DOHH2 (cell line): Measurements from ENCODE around the gene PRDM16.

ENCODE experiments used
- H3F3A ChIP-seq: fragments of 200-600 bp; sonication (generic), shearing (Covaris generic); 2 replicates; pipeline ENCODE4 v1.6.0; 2016; ENCODE audit warnings: antibody characterized with exemption, mild to moderate bottlenecking; ENCODE audit not compliant: control insufficient read depth, insufficient read depth
- H3K27ac ChIP-seq: fragments of 200-600 bp; sonication (generic); 2 replicates; pipeline ENCODE4 v1.5.1; 2014; ENCODE audit warnings: low read depth, mild to moderate bottlenecking, low read length, moderate library complexity
- H3K27me3 ChIP-seq: fragments of 200-600 bp; sonication (generic); 2 replicates; pipeline ENCODE4 v1.6.1; 2014; ENCODE audit warnings: mild to moderate bottlenecking, low read length, mixed read lengths; ENCODE audit not compliant: control insufficient read depth
- H3K36me3 ChIP-seq: fragments of 200-600 bp; sonication (generic); 2 replicates; pipeline ENCODE4 v1.6.1; 2014; ENCODE audit warnings: mild to moderate bottlenecking, low read length, moderate library complexity, mixed read lengths; ENCODE audit not compliant: control insufficient read depth
- H3K4me1 ChIP-seq: fragments of 200-600 bp; sonication (generic); 2 replicates; pipeline ENCODE4 v1.6.1; 2014; ENCODE audit warnings: mild to moderate bottlenecking, low read length, mixed read lengths; ENCODE audit not compliant: control insufficient read depth
- H3K4me2 ChIP-seq: fragments of 200-600 bp; sonication (generic); 2 replicates; pipeline ENCODE4 v1.6.0; 2014; ENCODE audit warnings: mild to moderate bottlenecking, low read length, moderate library complexity
- H3K4me3 ChIP-seq: fragments of 200-600 bp; sonication (generic); 2 replicates; pipeline ENCODE4 v1.5.1; 2014; ENCODE audit warnings: mild to moderate bottlenecking, low read length, mixed read lengths
- H3K79me2 ChIP-seq: fragments of 200-600 bp; sonication (generic); 2 replicates; pipeline ENCODE4 v1.6.1; 2014; ENCODE audit warnings: mild to moderate bottlenecking, low read length, mixed read lengths; ENCODE audit not compliant: control insufficient read depth
- H3K9me2 ChIP-seq: fragments of 200-600 bp; sonication (generic); replicated peaks from 2 replicates; pipeline ENCODE4 v1.6.1; 2014; ENCODE audit warnings: mild to moderate bottlenecking, low read length, mixed read lengths; ENCODE audit not compliant: control insufficient read depth
- H3K9me3 ChIP-seq: fragments of 200-600 bp; sonication (generic); 2 replicates; pipeline ENCODE4 v1.6.1; 2014; ENCODE audit warnings: antibody characterized with exemption, low read length, mixed read lengths; ENCODE audit not compliant: control insufficient read depth, insufficient read depth
- H4K20me1 ChIP-seq: fragments of 200-600 bp; sonication (generic); 2 replicates; pipeline ENCODE4 v1.6.0; 2014; ENCODE audit warnings: low read depth, mild to moderate bottlenecking, antibody characterized with exemption, low read length, moderate library complexity; ENCODE audit not compliant: control insufficient read depth, insufficient read depth
- EZH2phosphoT487 ChIP-seq: fragments of 200-600 bp; sonication (generic); IDR thresholded peaks from 2 replicates; pipeline ENCODE4 v1.6.1; 2017; ENCODE audit warnings: borderline replicate concordance, mild to moderate bottlenecking, antibody characterized with exemption, low read length, moderate library complexity, mixed read lengths
- TF ChIP-seq, protein P1 (sequence below): fragments of 200-600 bp; sonication (generic); IDR thresholded peaks from one replicate; pipeline ENCODE4 v1.5.1; 2014; ENCODE audit warnings: antibody characterized with exemption, mild to moderate bottlenecking, low read depth, low read length; ENCODE audit not compliant: poor library complexity, severe bottlenecking

The PRDM16 gene

DNA sequence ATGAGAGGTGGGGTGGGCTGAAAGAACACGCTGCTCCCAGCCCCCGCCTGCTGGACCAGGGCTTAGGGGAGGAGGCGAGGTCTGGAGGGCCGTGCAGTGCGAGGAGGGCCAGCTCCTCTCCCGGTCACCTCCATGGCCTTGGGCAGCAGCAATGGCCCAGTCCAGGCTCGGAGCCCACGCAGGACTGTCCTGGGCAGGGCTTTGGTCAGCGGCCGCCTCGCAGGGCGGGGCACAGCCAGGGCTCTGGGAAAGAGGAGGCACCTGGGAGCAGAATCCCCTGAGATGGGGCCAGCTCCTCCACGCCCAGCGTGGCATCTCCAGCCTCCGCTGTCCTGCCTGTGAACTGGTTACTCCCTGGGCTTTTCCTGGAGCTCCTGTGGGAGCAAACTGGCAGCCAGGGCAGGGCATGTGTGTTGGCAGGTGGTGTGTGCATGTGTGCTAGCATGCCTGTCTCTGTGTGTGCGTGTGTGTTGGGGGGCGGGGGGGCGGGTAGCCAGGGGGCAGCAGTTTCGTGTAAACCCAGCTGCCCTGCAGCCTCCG, 412.9 kb downstream of the PRDM16 start:
- Histone ChIP-seq H3K4me3 (no peak overlapping the region), H3K9me3 (no peaks in the 10 kb centered on the region), H3K4me1 (no peaks in the 10 kb centered on the region), H3K27ac (no peak overlapping the region), H3K27me3 (no peaks in the 10 kb centered on the region), H3K36me3 (no peaks in the 10 kb centered on the region), H4K20me1 (no peaks in the 10 kb centered on the region), H3K9me2 (no peaks in the 10 kb centered on the region), H3K79me2 (no peaks in the 10 kb centered on the region), H3K4me2 (no peak overlapping the region), H3F3A (no peaks in the 10 kb centered on the region)
- TF ChIP-seq, protein P1, sequence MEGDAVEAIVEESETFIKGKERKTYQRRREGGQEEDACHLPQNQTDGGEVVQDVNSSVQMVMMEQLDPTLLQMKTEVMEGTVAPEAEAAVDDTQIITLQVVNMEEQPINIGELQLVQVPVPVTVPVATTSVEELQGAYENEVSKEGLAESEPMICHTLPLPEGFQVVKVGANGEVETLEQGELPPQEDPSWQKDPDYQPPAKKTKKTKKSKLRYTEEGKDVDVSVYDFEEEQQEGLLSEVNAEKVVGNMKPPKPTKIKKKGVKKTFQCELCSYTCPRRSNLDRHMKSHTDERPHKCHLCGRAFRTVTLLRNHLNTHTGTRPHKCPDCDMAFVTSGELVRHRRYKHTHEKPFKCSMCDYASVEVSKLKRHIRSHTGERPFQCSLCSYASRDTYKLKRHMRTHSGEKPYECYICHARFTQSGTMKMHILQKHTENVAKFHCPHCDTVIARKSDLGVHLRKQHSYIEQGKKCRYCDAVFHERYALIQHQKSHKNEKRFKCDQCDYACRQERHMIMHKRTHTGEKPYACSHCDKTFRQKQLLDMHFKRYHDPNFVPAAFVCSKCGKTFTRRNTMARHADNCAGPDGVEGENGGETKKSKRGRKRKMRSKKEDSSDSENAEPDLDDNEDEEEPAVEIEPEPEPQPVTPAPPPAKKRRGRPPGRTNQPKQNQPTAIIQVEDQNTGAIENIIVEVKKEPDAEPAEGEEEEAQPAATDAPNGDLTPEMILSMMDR = no peak
- no peak for TF ChIP-seq EZH2phosphoT487

DNA sequence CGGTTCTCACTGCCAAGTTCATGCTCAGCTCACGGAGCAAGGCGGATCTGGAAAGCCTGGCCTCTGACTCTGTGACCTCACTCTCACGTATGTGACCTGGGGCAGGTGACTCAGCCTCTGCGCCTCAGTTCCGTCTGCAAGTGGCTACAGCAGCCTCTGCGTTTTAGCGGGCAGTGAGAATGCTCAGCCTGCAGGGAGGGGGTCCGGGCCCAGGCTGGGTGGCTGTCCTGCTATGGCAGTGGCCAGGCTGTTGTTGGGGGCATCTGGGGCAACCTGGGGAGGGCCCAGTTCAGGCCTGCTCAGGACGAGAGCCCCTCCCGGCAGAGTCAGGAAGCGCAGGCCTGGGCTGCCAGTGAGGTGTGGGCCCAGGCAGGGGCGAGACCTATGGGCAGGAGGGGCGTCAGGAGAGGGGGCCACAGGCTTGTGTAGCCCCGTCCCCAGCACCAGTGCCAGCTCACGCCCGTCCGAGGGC, 413.4 kb downstream of the PRDM16 start:
- H3K4me1 ChIP-seq = no peaks in the 10 kb centered on the region
- no peak for TF ChIP-seq EZH2phosphoT487
- TF ChIP-seq, protein P1 = peak; percentile 56
- H3K79me2 ChIP-seq = no peaks in the 10 kb centered on the region
- no peak overlapping the region for H3K27ac ChIP-seq
- no peaks in the 10 kb centered on the region for H4K20me1 ChIP-seq
- H3K4me3 ChIP-seq = no peak overlapping the region
- H3K4me2 ChIP-seq = no peak overlapping the region
- H3K36me3 ChIP-seq = no peaks in the 10 kb centered on the region
- no peaks in the 10 kb centered on the region for H3K9me3 ChIP-seq
- H3F3A ChIP-seq = no peaks in the 10 kb centered on the region
- no peaks in the 10 kb centered on the region for H3K9me2 ChIP-seq
- H3K27me3 ChIP-seq = no peaks in the 10 kb centered on the region

DNA sequence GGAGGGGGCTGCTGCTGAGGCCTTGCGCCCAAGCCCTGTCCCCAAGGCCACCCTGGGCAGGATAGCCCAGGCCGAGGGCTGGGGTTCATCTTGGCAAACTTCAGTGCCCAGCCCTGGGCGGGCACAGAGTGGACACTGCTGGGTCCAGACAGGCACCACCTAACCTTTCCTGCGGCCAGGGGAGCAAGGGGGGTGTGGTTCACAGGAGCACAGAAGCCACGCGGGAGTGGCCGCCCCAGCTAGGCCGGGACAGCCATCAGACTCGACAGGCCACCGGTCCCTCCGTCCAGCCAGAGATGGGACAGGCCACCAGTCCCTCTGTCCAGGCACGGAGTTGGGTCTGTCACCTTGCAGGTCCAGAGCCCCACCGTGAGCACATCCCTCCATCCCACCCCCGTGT, 414.4 kb downstream of the PRDM16 start:
- Histone ChIP-seq H3K9me2 (no peaks in the 10 kb centered on the region), H3F3A (no peaks in the 10 kb centered on the region), H3K9me3 (peaks cover 4% of the 10 kb centered on the region; the same call in 1 of the 2 replicates), H3K27ac (no peak overlapping the region), H3K4me3 (no peak overlapping the region), H3K36me3 (no peaks in the 10 kb centered on the region), H3K79me2 (no peaks in the 10 kb centered on the region), H3K4me2 (no peak overlapping the region), H3K27me3 (no peaks in the 10 kb centered on the region), H3K4me1 (no peaks in the 10 kb centered on the region), H4K20me1 (no peaks in the 10 kb centered on the region)
- TF ChIP-seq EZH2phosphoT487 = no peak
- TF ChIP-seq, protein P1 = no peak
